ENCODE measurements around the gene MAPK12. TPM values are rescaled to one million over a fixed set of nuclear protein-coding genes. Genes with fewer than 3 reads are reported as not detected.

The MAPK12 gene
- total and polyA plus RNA-seq, 2 donors (not counting 3 experiments of a cell fraction or from before 2014, with no cell fraction given): 72.3 to 86.8 TPM

- no peak overlapping the region for H3K4me3 ChIP-seq (replicated peaks in 1 of 3; ENCODE audit: insufficient read depth in 1 of 3, low read depth in 1 of 3, low read length in 3 of 3)
- peaks cover 13% of the 10 kb centered on the region for H3K4me1 ChIP-seq (ENCODE audit: control insufficient read depth, extremely low read depth, insufficient read depth, low read length)
- no peak for DNase-seq (ENCODE audit: low read depth, low spot score)
- no peaks in the 10 kb centered on the region for H3K27me3 ChIP-seq (ENCODE audit: control insufficient read depth in 2 of 2, insufficient read depth in 2 of 2, low read length in 2 of 2)
- H3K4me2 ChIP-seq (ENCODE audit: insufficient read depth, low read length): no peak overlapping the region
- H3K9me3 ChIP-seq (replicated peaks; ENCODE audit: control insufficient read depth, insufficient read depth, low read length): no peaks in the 10 kb centered on the region
- TF ChIP-seq CTCF (IDR thresholded peaks at IDR 0.05; ENCODE audit: extremely low read depth in 1 of 2, insufficient read depth in 1 of 2, low read depth in 1 of 2, low read length in 2 of 2): no peak
- TF ChIP-seq POLR2A (IDR thresholded peaks at IDR 0.05; ENCODE audit: low read depth, low read length): no peak
- no peak for TF ChIP-seq MAX (IDR thresholded peaks at IDR 0.05; ENCODE audit: insufficient read depth, insufficient read length)
- no peak for TF ChIP-seq POLR2AphosphoS5 (IDR thresholded peaks at IDR 0.05; ENCODE audit: insufficient read depth, low read depth, low read length)
- FAIRE-seq: no peak
- POLR2A ChIA-PET: no interaction called here
- H3K36me3 ChIP-seq (ENCODE audit: control insufficient read depth in 2 of 2, extremely low read depth in 1 of 2, insufficient read depth in 2 of 2, low read length in 2 of 2): peaks cover 8 to 19% of the 10 kb centered on the region in 2 experiments
- H3K9ac ChIP-seq (replicated peaks; ENCODE audit: extremely low read depth, insufficient read depth, low read length): no peak overlapping the region
- intact Hi-C loops (cut with micrococcal nuclease) (loop anchor here (1.0 to 10.0 kb wide), 3 partner anchors 60 to 278 kb away; no protein-coding TSS in a partner anchor), dilution Hi-C loops (cut with MboI; ENCODE audit: extremely low pct_ligation_motif_present, low sequenced_read_pairs) (no loop called here)
- H3K79me2 ChIP-seq (ENCODE audit: control insufficient read depth, insufficient read depth, low read length): peaks cover 14% of the 10 kb centered on the region
- no peak overlapping the region for H2AFZ ChIP-seq (ENCODE audit: low read depth, low read length)
- CTCF ChIA-PET: interaction anchor here (0.6 to 1.7 kb wide), 7 partner anchors 13 to 279 kb away, joined by 3 to 13 read pairs (median 4); no protein-coding TSS in a partner anchor
- no TSS peak for BruUV-seq (replicated peaks)
- no peak overlapping the region for H3K27ac ChIP-seq (ENCODE audit: insufficient read depth, low read depth, low read length)
- H3K9me1 ChIP-seq (replicated peaks; ENCODE audit: control insufficient read depth, extremely low read depth, insufficient read depth, low read length): no peaks in the 10 kb centered on the region
- no peaks in the 10 kb centered on the region for H4K20me1 ChIP-seq (replicated peaks; ENCODE audit: control insufficient read depth, extremely low read depth, insufficient read depth, low read length)
These were observed 52.3 kb downstream of the MAPK12 start for GRCh38 chr22:50208939-50209892.

Data from endothelial cell of umbilical vein (primary cell).